GM21619 (cell line): Measurements from ENCODE around the gene THEMIS.
"Not testable (repeated sequence)": the region's sequence is repeated elsewhere in the genome, so short reads cannot be mapped to it uniquely, and the experiment has no call there.

Experiments
- ATAC-seq: cut with Tn5 transposase; IDR thresholded peaks from one replicate; pipeline ENCODE4 v1.9.1; 2021; ENCODE audit not compliant: unreplicated experiment

THEMIS gene, protein sequence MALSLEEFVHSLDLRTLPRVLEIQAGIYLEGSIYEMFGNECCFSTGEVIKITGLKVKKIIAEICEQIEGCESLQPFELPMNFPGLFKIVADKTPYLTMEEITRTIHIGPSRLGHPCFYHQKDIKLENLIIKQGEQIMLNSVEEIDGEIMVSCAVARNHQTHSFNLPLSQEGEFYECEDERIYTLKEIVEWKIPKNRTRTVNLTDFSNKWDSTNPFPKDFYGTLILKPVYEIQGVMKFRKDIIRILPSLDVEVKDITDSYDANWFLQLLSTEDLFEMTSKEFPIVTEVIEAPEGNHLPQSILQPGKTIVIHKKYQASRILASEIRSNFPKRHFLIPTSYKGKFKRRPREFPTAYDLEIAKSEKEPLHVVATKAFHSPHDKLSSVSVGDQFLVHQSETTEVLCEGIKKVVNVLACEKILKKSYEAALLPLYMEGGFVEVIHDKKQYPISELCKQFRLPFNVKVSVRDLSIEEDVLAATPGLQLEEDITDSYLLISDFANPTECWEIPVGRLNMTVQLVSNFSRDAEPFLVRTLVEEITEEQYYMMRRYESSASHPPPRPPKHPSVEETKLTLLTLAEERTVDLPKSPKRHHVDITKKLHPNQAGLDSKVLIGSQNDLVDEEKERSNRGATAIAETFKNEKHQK

DNA sequence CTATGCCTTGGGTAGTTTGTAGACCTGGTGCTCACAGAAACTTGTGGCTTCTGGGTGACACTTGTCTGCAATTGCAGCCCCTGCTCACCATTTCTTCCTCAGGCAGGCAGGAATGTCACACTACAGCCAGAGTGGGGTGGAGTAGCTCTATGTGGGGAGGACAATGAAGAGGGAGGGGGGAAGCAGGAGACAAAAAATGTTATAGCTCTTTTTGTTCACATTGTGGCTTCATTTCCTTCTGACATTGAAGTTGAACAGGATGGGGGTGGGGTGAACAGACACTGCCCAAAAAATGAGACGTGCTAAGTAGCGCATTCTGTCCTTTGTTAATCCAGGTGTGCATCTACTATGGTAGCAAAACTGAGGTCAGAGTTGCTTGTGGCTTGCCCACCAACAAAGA lies at the start of gene THEMIS:
THEMIS (minus strand) TSS at position 124 of the 400 bp plus-strand sequence. CDS start 126 bp downstream, outside the sequence.
- no peak for ATAC-seq

DNA sequence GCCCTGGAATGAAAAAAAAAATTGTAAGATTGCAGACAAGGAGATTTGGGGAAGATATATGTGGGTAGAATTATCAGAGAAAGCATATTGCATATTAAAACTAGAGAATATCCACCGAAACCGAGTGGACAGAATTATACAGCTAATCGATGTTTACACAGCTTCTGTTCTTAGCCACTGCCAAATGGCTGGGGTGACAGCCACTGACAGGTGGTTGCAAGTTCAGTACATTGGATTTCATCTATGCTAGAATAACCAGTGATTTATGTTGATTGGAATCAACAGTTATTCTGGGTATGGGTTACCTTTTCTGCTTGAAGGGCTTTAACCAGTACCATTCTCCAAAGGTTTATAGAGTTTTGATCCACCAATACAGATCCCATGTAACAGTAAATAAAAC lies 48.4 kb upstream of the THEMIS start:
- ATAC-seq = no peak

DNA sequence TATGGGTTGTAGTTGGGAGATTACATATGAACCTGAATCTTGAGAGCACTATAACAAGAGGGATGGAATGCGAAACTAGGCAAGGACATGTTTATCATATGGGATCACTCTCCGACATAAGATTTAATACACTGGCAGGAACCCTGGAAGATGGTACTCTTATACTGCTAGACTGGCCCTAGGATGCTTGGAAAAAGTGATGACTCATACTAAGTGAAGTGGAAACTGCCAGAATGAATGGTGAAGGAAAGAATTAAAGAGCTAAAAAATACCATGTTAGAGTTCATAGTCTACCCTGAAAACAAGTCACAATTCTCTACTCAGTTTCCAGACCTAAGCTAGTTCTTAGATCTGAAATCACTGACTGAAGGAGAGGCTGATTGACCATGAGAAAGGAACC lies 45.5 kb upstream of the THEMIS start:
- ATAC-seq = no peak

DNA sequence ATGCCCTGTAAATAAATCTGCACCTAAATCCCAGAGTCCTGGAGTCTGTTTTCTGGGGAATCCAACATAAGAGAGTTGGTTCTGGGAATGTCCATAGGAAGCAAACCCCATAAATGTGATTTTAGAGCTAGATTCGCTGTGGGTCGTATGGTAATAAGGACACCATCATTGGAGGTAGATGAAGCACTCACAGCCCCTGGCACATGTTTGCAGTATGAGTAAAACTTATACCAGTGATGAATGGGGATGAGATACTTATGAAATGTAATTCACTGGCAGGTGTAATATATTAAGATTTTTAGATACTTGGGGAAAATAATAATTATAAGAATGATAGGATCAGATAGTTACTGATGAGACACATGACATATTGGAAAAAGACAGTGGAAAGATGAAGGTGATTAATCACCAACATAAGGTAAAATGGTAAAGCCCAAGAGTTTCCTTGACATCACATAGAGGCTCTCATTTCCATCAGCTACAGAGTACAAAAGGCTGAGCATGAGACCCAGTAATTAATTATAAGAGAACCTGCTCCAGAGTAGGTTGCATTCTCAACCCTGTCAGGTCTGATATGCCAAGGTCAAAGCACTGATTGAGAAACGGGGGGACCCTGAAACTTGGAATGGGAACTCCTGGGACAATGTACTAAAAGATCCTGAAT lies 44.7 kb upstream of the THEMIS start:
- no peak for ATAC-seq

DNA sequence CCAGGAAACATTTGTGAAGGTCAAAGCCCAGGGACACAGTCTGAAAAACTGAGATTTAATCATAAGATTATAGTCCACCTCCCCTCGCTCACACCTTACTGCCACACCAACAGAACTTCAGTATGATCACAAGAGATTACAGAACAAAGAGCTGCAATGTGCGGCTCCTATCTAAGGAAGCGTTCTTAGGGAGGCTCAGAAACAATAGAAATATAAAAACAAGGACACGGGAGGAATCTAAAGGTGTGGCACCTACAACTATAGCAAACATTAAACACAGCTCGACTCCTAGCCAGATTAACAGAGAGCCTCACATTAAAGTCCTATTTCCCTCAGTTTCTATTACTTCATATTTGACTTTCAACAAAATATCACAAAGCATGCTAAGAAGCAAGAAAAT lies 40.4 kb upstream of the THEMIS start:
- ATAC-seq = no peak

DNA sequence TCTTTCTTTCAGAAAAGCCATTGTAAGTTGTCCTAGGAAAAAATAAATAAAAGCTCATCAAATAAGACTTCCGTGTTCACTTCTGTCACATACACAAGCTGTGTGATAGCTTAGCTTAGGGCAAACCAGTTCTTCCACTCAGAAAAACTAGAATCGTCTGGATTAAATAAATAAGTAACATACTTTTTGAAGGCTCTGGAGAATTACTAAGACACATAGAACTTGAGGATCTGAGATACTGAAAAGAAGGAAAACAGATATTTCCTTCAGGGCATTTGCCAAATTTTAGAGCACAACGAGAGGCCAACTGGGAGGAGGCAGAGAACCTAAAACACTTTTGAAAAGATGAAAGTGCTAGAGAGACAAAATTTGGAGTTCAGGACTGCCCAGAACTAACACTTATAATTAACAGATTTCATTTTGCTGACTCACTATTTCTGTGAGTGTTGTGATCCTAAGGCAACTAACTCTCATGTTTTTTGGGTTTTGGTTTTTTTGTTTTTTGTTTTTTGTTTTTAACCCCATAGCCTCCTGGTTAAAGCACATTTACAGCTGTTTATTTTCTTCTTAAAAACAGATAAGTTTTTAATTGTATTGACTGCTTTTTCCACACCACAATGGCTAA lies 38.7 kb upstream of the THEMIS start:
- ATAC-seq = no peak

DNA sequence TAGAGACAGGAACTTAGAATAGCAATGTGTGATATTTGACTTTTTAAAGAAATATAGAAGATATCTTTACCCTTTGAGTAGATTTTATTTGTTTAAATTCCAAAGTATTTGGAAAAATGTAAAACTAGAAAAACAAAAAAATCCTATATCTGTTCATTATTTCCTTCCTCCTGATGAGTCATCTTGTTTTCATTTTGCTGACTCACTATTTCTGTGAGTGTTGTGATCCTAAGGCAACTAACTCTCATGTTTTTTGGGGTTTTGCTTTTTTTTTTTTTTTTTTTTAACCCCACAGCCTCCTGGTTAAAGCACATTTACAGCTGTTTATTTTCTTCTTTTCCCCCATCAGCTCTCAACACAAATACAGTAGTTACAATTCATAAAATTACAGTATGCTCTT lies 37.8 kb upstream of the THEMIS start:
- ATAC-seq = no peak

DNA sequence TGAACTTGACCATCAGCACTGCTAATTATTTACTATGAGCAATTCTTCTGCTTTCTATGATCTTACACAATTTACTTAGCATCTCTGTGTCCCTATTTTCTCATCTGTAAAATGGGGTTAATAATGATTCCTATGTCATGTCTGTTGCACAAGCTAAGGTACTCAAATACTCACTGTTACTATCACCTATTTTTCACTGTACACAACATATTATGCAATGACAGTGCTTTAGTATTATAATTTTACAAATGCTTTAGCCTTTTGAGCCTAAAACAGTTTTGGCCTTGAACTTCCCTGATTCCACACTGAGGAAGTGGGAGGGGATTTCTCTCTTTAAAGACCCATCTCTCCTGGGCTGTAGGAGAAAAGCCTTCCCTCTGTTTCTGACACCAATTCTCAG lies 36.9 kb upstream of the THEMIS start:
- no peak for ATAC-seq

DNA sequence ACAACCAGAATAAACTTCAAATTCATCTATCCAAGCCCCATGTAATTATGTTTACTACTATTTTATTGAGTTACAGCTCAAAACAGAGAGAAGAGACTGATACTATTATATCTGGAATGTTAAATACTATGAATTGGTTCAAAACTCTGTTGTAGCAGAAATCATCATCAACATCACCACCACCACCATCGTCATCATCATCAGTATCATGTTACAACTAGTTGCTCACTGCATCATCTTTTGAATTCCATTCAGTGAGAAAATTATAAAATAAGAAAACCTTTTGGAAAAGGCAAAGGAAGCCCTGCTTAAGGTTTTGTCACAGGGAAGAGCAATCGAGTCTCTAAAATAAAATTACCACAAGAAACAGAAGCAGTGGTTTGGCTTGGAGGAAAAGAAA lies 36.2 kb upstream of the THEMIS start:
- ATAC-seq = no peak

DNA sequence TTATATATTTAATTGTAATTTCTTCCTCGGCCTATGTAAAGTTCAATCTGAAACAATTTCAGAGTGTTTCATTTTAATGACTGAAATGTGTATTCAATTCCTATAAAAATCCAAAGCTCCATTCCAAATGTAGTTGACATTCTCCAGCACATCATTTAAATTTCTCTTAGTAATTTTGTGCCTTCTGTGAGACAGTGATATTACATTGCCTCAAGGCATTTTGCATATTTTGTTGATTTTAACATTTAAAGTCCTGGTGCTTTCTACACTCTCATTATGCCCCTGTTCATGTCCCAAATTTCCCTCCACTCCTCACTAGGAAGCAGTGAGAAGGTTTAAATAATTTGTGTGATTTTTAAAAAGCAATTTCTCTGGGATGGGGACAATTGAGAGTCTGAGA lies 34.1 kb upstream of the THEMIS start:
- ATAC-seq = no peak

DNA sequence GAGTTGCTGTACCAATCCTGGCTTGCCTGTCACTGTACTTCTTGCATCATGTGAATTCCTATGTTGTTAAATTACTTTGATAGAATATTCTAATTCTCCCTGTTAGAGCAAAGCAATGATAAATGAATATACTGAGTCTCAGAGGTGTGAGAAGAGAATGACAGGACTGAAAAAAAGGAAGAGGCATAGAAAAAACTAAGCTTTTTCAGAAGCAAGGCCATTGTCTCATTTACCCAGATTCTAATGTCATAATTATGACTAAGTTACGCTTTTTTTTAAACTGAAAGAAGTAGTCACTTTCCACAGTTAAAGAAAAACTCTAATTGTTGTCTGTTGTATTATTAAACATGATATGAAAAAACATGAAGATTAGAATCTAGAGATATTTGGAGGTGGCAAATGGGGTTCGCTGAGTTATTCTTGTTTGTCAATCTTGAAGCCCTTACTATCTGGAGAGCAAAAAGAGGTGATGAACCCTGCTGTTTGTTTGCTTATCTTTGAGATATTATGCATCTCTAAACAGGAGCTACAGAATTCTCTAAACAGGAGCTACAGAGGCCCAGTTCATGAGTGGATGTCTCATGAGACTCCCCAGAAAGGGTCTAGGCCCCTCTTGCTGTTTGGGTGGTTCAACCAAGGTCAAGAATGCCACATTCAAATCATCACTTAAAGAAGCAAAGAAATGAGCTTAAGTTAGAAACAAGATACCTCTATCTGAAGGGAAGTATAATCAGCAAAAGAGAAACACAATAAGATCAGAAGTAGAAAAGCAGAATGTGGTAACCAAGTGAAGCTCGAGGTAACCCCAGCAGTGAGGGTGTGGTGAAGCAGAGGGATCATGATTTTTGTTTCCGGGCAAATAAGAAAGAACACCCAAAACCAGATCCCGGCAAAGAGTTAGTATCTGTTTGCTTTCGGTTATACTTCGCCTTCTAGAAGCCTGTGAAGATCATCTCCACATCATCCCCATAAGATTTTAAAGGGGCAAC lies 33.3 kb upstream of the THEMIS start:
- ATAC-seq = no peak

DNA sequence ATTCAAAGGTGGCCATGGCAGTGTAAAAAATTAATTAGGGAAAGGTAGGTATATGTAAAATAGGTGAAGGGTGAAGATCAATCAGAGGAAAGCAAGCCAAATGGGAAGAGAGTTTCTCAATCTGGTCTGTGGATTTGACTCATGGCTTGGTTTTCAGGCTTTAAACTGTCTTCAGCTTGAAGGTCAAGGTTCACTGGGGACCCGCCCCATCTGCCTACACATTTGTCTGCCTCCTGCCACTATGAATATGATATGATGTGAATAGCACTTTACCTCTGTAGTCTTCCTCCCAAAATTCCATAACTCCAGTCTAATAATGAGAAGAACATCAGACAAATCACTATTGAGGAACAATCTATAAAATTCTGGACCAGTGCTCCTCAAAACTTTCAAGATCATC lies 32.3 kb upstream of the THEMIS start:
- no peak for ATAC-seq

DNA sequence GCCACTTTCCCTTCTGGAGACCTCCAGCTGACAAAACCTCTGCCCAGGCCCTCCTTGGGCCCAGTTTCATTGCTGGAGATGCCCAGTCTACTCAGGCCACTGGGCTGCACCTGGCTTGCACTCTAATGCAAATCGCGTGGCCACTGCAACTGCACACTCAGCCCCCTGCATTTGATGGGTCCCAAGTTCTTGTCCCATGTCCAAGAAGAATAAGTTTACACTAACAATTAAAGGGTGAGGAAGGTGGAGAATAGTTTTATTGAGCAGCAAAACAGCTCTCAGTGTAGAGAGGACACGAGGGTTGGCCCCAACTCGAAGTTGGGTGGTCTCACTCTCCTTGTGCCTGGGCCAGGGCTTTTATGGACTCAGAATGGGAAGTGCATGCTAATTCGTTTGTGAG lies 31.9 kb upstream of the THEMIS start:
- no peak for ATAC-seq

DNA sequence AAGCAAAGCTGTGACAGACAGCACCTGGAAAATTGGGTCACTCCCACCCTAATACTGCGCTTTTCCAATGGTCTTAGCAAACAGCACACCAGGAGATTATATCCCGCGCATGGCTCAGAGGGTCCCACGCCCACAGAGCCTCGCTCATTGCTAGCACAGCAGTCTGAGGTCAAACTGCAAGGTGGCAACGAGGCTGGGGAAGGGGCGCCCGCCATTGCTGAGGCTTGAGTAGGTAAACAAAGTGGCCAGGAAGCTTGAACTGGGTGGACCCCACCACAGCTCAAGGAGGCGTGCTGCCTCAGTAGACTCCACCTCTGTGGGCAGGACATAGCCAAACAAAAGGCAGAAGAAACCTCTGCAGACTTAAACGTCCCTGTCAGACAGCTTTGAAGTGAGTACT lies 25.6 kb upstream of the THEMIS start:
- not testable (repeated sequence) for ATAC-seq

DNA sequence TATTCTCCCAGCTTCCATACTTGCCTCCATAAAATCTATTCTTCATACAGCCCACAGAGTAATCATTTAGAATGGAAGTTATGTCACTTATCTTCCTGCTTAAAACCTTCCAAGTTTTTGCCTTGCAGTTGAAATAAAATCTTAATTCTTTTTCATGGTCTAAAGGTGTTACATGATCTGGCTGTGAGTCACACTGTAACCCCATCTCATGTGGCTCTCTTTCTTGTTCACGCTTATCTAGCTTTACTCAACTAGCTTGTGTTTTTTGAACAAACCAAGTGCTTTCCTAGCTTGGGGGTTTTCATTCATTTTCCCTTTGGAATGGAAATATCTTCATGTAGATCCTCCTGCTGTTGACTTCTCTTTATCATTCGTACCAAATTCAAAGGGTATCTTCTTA lies 23.6 kb upstream of the THEMIS start:
- no peak for ATAC-seq

DNA sequence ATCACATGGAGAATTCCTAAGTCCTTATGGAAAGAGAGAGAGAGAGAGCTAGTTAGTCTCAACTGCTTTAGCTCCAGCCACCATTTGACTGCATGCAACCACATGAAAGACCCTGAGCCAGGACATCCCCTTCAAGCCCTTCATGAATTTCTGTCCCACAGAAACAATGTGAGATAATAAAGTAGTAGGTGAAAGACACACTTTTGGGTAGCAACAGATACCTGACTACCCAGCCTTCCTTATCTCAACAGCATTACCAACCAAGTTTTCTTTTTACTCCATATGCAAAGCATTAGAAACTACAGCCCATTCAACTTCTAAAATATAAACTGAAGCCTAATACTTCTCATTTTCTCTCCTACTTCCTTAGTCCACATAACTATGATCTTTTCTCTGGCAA lies 23.2 kb upstream of the THEMIS start:
- ATAC-seq = no peak

DNA sequence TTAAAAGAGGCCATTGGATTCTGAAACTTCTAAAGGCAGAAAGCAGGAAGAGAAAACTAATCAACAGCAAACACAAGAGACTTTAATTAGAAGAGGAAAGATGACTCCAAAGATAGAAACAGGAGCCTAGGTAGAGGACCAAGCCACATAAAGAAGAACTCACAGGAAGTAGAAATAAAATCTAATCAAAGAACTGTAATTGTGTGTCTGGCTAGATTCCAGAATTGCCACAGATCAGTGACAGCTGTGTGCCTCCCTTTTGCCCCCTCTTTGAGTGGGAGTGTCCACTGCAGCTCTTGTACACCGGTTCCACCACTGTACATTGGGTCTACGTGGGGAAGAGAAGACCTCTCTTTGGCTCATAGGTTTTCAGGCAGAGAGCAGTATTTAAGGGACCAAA lies 22.3 kb upstream of the THEMIS start:
- no peak for ATAC-seq

DNA sequence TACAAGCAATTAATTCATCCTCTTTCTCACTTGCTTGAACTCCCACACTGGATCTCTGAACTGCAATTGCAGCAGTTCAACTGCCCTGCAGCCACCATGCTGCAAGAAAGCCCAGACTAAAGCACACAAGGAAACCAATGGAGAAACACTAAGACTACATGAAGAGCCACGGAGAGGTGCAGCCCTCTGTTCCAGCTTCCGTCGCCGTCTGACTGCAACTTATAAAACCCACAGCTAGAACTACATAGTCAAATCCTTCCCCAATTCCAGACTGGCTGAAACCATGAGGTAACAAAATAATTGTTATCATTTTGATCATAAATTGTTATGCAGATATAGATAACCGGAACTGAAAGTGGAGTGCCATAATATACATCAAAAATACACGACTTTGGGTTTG lies 21.1 kb upstream of the THEMIS start:
- no peak for ATAC-seq

DNA sequence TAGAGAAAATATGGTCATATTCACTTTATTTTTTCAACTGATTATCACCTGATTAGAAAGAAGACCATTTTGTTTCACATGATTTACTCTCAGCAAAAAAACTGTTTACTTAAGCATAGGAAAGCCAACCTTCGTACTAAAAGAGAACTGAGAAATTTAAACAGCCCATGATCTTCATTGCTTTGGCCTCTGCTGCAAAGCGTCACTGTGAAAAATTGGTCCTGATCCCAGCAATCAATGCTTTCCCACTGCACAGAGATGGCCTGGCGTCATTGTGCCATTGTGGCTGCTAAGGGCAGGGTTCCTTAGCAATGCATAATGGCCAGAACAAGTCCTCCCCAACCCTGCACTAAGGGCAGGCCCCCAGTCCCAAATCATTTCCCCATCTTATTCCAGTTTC lies 19.9 kb upstream of the THEMIS start:
- no peak for ATAC-seq
